GM12878 (cell line): ENCODE results near the gene MTAP. TPM values are rescaled to one million over a fixed set of nuclear protein-coding genes. Genes with fewer than 3 reads are reported as not detected.

Experiments
- ATAC-seq: fragments of 200-7000 bp; cut with Tn5 transposase; 3 replicates; pipeline ENCODE4 v1.9.1; 2020; ENCODE audit warnings: mild to moderate bottlenecking, moderate library complexity
- BruUV-seq: library from RNA; stranded (reverse); fragments of 400-500 nt; replicated peaks from 2 replicates; lab custom pipeline; 2021; lab: Mats Ljungman, UMichigan
- CTCF ChIA-PET: fragments of 300-600 bp; sonication (Branson Sonifier 250); formaldehyde crosslinking; extraction: SDS; loops from one replicate; lab custom pipeline; 2021; ENCODE audit warnings: inconsistent platforms; lab: Yijun Ruan, JAX
- POLR2A ChIA-PET: fragments of 350-600 bp; formaldehyde crosslinking; extraction: SDS; loops from one replicate; lab custom pipeline; 2021; ENCODE audit warnings: inconsistent platforms; lab: Charles Lee
- RAD21 ChIA-PET: fragments of 300-600 bp; sonication (Branson Sonifier 250); formaldehyde crosslinking; loops from one replicate; lab custom pipeline; 2023; ENCODE audit warnings: antibody characterized with exemption; ENCODE audit not compliant: unreplicated experiment; lab: Charles Lee
- SMC1A ChIA-PET: fragments of 300-600 bp; sonication (Branson Sonifier 250); formaldehyde crosslinking; loops from one replicate; lab custom pipeline; 2023; ENCODE audit not compliant: unreplicated experiment, uncharacterized antibody; lab: Charles Lee
- DNase-seq: peaks from one replicate; pipeline ENCODE4 v3.0.0-alpha.2; 2011; ENCODE audit warnings: low read depth, low spot score
- FAIRE-seq: peaks from 3 replicates; lab custom pipeline; 2011; peaks lifted over from hg19 to GRCh38; lab: Jason Lieb, UNC
- H2AFZ ChIP-seq: 2 replicates; pipeline ENCODE4 v1.6.0; 2011; ENCODE audit warnings: low read depth, low read length, control low read depth; ENCODE audit not compliant: control insufficient read depth
- H3K27ac ChIP-seq: 2 replicates; pipeline ENCODE4 v1.5.1; 2011; ENCODE audit warnings: control low read depth; ENCODE audit not compliant: control insufficient read depth, insufficient read depth
- H3K27me3 ChIP-seq, 2 experiments: replicated peaks in 1 of 2; 2 replicates each; pipeline versions ENCODE4 v1.6.0 to v1.6.1; 2011; ENCODE audit warnings: low read length in 1 of 2; ENCODE audit not compliant: control insufficient read depth in 2 of 2, insufficient read depth in 2 of 2
- H3K36me3 ChIP-seq, 2 experiments: 2 replicates each; pipeline ENCODE4 v1.5.1; 2011; ENCODE audit warnings: low read length in 1 of 2; ENCODE audit not compliant: control insufficient read depth in 2 of 2, insufficient read depth in 2 of 2
- H3K4me1 ChIP-seq: 2 replicates; pipeline ENCODE4 v1.6.1; 2011; ENCODE audit warnings: mild to moderate bottlenecking, low read length, moderate library complexity, mixed read lengths; ENCODE audit not compliant: control insufficient read depth, insufficient read depth
- H3K4me2 ChIP-seq: 2 replicates; pipeline ENCODE4 v1.6.0; 2011; ENCODE audit warnings: control low read depth; ENCODE audit not compliant: control insufficient read depth, insufficient read depth
- H3K4me3 ChIP-seq: fragments of 200-600 bp; sonication (generic); 2 replicates; pipeline ENCODE4 v1.5.1; 2016
- H3K79me2 ChIP-seq: 2 replicates; pipeline ENCODE4 v1.6.0; 2011; ENCODE audit warnings: low read length; ENCODE audit not compliant: control insufficient read depth, insufficient read depth
- H3K9ac ChIP-seq: 2 replicates; pipeline ENCODE4 v1.8.0; 2011; ENCODE audit warnings: low read length, control low read depth, mixed read lengths; ENCODE audit not compliant: control insufficient read depth, insufficient read depth
- H3K9me3 ChIP-seq: replicated peaks from 3 replicates; pipeline ENCODE4 v1.5.1; 2011; ENCODE audit warnings: mild to moderate bottlenecking, low read length; ENCODE audit not compliant: control insufficient read depth, insufficient read depth
- H4K20me1 ChIP-seq: 2 replicates; pipeline ENCODE4 v1.6.0; 2011; ENCODE audit not compliant: control insufficient read depth, insufficient read depth
- FOXM1 ChIP-seq: IDR thresholded peaks from 2 replicates; pipeline ENCODE4 v1.6.1; 2012; ENCODE audit warnings: low read depth, mild to moderate bottlenecking, inconsistent platforms, low read length, moderate library complexity
- GABPA ChIP-seq: IDR thresholded peaks from 2 replicates; pipeline ENCODE4 v1.6.1; 2014; ENCODE audit warnings: antibody characterized with exemption, low read depth, mild to moderate bottlenecking, inconsistent platforms
- NR2C1 ChIP-seq: fragments of 450-650 bp; IDR thresholded peaks from 2 replicates; pipeline ENCODE4 v1.6.1; 2017; ENCODE audit warnings: antibody characterized with exemption, mild to moderate bottlenecking, moderate library complexity
- RELB ChIP-seq: fragments of 450-650 bp; IDR thresholded peaks from 2 replicates; pipeline ENCODE4 v1.6.1; 2017; ENCODE audit warnings: low read depth, mild to moderate bottlenecking, moderate library complexity
- TCF7 ChIP-seq: IDR thresholded peaks from 2 replicates; pipeline ENCODE4 v1.6.1; 2014; ENCODE audit warnings: antibody characterized with exemption, borderline replicate concordance
- WGBS: methylation state at CpG from one replicate; pipeline ENCODE4 v1.1.6; 2016; ENCODE audit warnings: low lambda C conversion rate; ENCODE audit not compliant: insufficient replicate concordance, insufficient coverage; ENCODE audit errors: missing lambda C conversion rate; 5-methylcytosine and 5-hydroxymethylcytosine counted together
- in situ Hi-C: fragments of 300-500 bp; cut with MboI; formaldehyde crosslinking; loops from 9 replicates; pipeline ENCODE4 v1.14.3; 2018; ENCODE audit warnings: mixed read lengths
- intact Hi-C: fragments of 100-400 bp; cut with micrococcal nuclease; formaldehyde crosslinking; loops from one replicate; pipeline ENCODE4 v1.14.2; 2022; ENCODE audit not compliant: unreplicated experiment
- polyA plus RNA-seq, 11 experiments: library from polyadenylated mRNA; depleted of rRNA in 4 of 11; unstranded in 6 of 11; stranded (reverse) in 5 of 11; fragments of >200 nt; fragmentation: Nextera tagmentation in 4 of 11; fragmentation: Illumina TruSeq in 1 of 11; extraction: Ambion mirVana in 4 of 11; extraction: Trizol in 1 of 11; gene quantifications; 1 replicate in 1 of 11; 2 replicates in 10 of 11; pipeline versions ENCODE4 v1.2.1 to v1.2.3, GENCODE V29; 2011 to 2016; ENCODE audit warnings: inconsistent platforms in 2 of 11, missing spikeins in 2 of 11, low read depth in 1 of 11
- total RNA-seq, 4 experiments: library from RNA; depleted of rRNA in 3 of 4; stranded (reverse); fragments of >200 nt in 3 of 4; fragmentation: Illumina TruSeq in 1 of 4; extraction: Trizol in 1 of 4; gene quantifications; 2 replicates each; pipeline versions ENCODE4 v1.2.1 to v1.2.3, GENCODE V29; 2013 to 2021

The MTAP gene
- total and polyA plus RNA-seq, 10 of the 15 experiments (the other 5 are each of a cell fraction or from before 2014, with no cell fraction given): 16.4 to 29.9 (median 22.6) TPM

DNA sequence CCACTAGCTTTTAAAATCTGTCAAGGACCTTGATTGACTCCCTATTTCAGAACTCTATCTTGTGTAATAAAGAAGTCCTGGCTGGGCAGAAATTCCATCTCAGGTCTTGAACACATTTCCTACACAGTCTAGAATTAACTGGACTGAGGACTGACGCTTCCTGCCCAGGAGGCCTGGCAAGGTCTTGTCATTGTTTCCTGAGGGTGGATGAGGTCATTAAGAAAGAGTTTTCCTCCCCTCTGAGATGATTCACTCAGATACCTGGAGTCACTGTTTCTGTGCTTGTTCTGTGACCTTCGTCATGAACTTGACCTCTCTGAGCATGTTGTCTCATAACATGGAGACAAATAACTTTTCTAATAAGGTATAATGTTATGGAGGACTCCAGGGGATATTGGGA, 10.0 kb downstream of the MTAP start:
- whole genome bisulfite sequencing: 100% methylated on average over 2 of the region's 2 CpGs
- ChIA-PET RAD21 (interaction anchor here (0.6 to 5.6 kb wide), 10 partner anchors 20 to 486 kb away, joined by 3 to 59 read pairs (median 4); no protein-coding TSS in a partner anchor), SMC1A (interaction anchor here (0.6 to 8.3 kb wide), 13 partner anchors 7 to 427 kb away, joined by 3 to 121 read pairs (median 4); partner anchors contain the start of gene CDKN2B), POLR2A (interaction anchor here (1.1 kb wide), 1 partner anchor 196 kb away, joined by 4 read pairs; the partner anchor contains the start of gene CDKN2B), CTCF (interaction anchor here (1.0 to 8.9 kb wide), 16 partner anchors 10 to 640 kb away, joined by 3 to 182 read pairs (median 12); partner anchors contain the start of genes CDKN2B and MTAP)
- Histone ChIP-seq H3K27me3 (no peaks in the 10 kb centered on the region), H3K4me1 (peaks cover 13% of the 10 kb centered on the region), H3K4me3 (no peak overlapping the region), H3K4me2 (no peak overlapping the region), H2AFZ (no peak overlapping the region), H3K36me3 (peaks cover 4 to 13% of the 10 kb centered on the region in 2 experiments), H3K27ac (no peak overlapping the region)
- FAIRE-seq: no peak
- BruUV-seq: no TSS peak
- ATAC-seq: no peak
- TF ChIP-seq GABPA (no peak), RELB (no peak), NR2C1 (no peak), FOXM1 (no peak), TCF7 (no peak)
- TF ChIP-seq, all 136 proteins: peak for 0
- no peak overlapping the region for H3K9ac ChIP-seq
- H4K20me1 ChIP-seq: peaks cover 7% of the 10 kb centered on the region; the same call in 1 of the 2 replicates
- intact Hi-C loops (no loop called here), in situ Hi-C loops (loop anchor here (5.0 to 10.0 kb wide), 3 partner anchors 225 to 640 kb away; no protein-coding TSS in a partner anchor)
- H3K79me2 ChIP-seq: peaks cover 4% of the 10 kb centered on the region
- H3K9me3 ChIP-seq: no peaks in the 10 kb centered on the region
- no peak for DNase-seq
